HL-60 (cell line): ENCODE results near the gene TLE7.

ENCODE experiments used
- GABPA ChIP-seq: IDR thresholded peaks from 2 replicates; pipeline ENCODE4 v1.6.1; 2012; ENCODE audit warnings: low read depth
- POLR2AphosphoS5 ChIP-seq: IDR thresholded peaks from 2 replicates; pipeline ENCODE4 v1.6.1; 2012; ENCODE audit warnings: low read depth
- SPI1 ChIP-seq: IDR thresholded peaks from 2 replicates; pipeline ENCODE4 v1.6.1; 2012; ENCODE audit warnings: low read depth, mild to moderate bottlenecking, borderline replicate concordance
- TF ChIP-seq, protein P1 (sequence below): IDR thresholded peaks from one replicate; pipeline ENCODE4 v1.5.1; 2011; ENCODE audit warnings: low read length, control low read depth, inconsistent platforms; ENCODE audit not compliant: insufficient read depth
- TF ChIP-seq, protein P2 (sequence below): IDR thresholded peaks from 2 replicates; pipeline ENCODE4 v1.6.1; 2012; ENCODE audit warnings: low read depth; ENCODE audit not compliant: insufficient replicate concordance

DNA sequence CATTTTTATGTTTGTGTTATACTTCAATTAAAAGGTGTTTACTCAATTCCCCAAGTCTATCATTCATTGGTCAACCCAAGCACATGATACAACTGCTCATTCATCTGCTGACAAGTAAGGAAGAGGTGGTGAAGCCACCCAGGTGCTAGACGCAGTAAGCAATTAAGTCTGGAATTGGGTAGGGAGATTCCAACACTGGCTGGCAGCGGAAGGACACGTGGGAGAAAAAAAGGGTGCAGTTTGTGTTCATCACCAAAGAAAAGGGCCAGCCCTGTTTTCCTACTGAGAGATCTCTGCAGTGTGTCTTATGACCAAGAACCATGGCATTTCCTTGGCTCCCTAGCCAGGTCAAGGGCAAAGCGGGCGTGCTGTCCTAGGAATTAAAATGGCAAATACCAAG lies 32.0 kb upstream of the TLE7 start:
- TF ChIP-seq, protein P1, sequence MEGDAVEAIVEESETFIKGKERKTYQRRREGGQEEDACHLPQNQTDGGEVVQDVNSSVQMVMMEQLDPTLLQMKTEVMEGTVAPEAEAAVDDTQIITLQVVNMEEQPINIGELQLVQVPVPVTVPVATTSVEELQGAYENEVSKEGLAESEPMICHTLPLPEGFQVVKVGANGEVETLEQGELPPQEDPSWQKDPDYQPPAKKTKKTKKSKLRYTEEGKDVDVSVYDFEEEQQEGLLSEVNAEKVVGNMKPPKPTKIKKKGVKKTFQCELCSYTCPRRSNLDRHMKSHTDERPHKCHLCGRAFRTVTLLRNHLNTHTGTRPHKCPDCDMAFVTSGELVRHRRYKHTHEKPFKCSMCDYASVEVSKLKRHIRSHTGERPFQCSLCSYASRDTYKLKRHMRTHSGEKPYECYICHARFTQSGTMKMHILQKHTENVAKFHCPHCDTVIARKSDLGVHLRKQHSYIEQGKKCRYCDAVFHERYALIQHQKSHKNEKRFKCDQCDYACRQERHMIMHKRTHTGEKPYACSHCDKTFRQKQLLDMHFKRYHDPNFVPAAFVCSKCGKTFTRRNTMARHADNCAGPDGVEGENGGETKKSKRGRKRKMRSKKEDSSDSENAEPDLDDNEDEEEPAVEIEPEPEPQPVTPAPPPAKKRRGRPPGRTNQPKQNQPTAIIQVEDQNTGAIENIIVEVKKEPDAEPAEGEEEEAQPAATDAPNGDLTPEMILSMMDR, result no peak
- TF ChIP-seq, protein P2, sequence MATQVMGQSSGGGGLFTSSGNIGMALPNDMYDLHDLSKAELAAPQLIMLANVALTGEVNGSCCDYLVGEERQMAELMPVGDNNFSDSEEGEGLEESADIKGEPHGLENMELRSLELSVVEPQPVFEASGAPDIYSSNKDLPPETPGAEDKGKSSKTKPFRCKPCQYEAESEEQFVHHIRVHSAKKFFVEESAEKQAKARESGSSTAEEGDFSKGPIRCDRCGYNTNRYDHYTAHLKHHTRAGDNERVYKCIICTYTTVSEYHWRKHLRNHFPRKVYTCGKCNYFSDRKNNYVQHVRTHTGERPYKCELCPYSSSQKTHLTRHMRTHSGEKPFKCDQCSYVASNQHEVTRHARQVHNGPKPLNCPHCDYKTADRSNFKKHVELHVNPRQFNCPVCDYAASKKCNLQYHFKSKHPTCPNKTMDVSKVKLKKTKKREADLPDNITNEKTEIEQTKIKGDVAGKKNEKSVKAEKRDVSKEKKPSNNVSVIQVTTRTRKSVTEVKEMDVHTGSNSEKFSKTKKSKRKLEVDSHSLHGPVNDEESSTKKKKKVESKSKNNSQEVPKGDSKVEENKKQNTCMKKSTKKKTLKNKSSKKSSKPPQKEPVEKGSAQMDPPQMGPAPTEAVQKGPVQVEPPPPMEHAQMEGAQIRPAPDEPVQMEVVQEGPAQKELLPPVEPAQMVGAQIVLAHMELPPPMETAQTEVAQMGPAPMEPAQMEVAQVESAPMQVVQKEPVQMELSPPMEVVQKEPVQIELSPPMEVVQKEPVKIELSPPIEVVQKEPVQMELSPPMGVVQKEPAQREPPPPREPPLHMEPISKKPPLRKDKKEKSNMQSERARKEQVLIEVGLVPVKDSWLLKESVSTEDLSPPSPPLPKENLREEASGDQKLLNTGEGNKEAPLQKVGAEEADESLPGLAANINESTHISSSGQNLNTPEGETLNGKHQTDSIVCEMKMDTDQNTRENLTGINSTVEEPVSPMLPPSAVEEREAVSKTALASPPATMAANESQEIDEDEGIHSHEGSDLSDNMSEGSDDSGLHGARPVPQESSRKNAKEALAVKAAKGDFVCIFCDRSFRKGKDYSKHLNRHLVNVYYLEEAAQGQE, result no peak
- TF ChIP-seq POLR2AphosphoS5, result no peak
- no peak for TF ChIP-seq GABPA
- no peak for TF ChIP-seq SPI1
